NCI-H82 (cell line): ENCODE results near the gene COL5A1.
"Not testable (repeated sequence)": the region's sequence is repeated elsewhere in the genome, so short reads cannot be mapped to it uniquely, and the experiment has no call there.

Experiments used
- DNase-seq: peaks from one replicate; lab custom pipeline; 2025; lab: John Stamatoyannopoulos, UW

COL5A1 gene

GRCh38 chr9:134640506-134641172 lies 964 bp upstream of the COL5A1 start:
- DNase-seq = peak; percentile 48

- DNase-seq = no peak
These were observed 384 bp downstream of the COL5A1 start for GRCh38 chr9:134641990-134642384.

- peak; percentile 26 for DNase-seq
These were observed 980 bp downstream of the COL5A1 start for GRCh38 chr9:134642385-134643181.

- no peak for DNase-seq
These were observed 1.6 kb downstream of the COL5A1 start for GRCh38 chr9:134643222-134643671.

- DNase-seq = not testable (repeated sequence)
These were observed 2.8 kb downstream of the COL5A1 start for GRCh38 chr9:134644401-134644724.

- no peak for DNase-seq
These were observed 3.4 kb downstream of the COL5A1 start for GRCh38 chr9:134644725-134645606.

GRCh38 chr9:134645607-134646365 lies 4.2 kb downstream of the COL5A1 start:
- no peak for DNase-seq

GRCh38 chr9:134647359-134648080 lies 5.9 kb downstream of the COL5A1 start:
- DNase-seq = peak; percentile 75

- DNase-seq = no peak
These were observed 7.3 kb downstream of the COL5A1 start for GRCh38 chr9:134648701-134649530.

GRCh38 chr9:134650431-134651190 lies 9.0 kb downstream of the COL5A1 start:
- no peak for DNase-seq

GRCh38 chr9:134651226-134651905 lies 9.8 kb downstream of the COL5A1 start:
- no peak for DNase-seq

GRCh38 chr9:134652291-134653225 lies 11.0 kb downstream of the COL5A1 start:
- DNase-seq = no peak

GRCh38 chr9:134653259-134654009 lies 11.8 kb downstream of the COL5A1 start:
- no peak for DNase-seq

- DNase-seq = peak; percentile 29
These were observed 13.5 kb downstream of the COL5A1 start for GRCh38 chr9:134655101-134655500.

GRCh38 chr9:134655586-134656333 lies 14.2 kb downstream of the COL5A1 start:
- DNase-seq = peak; percentile 30

GRCh38 chr9:134656334-134657006 lies 14.9 kb downstream of the COL5A1 start:
- peak; percentile 56 for DNase-seq
